ENCODE data around the gene POLR2L. TPM values are rescaled to one million over a fixed set of nuclear protein-coding genes. Genes with fewer than 3 reads are reported as not detected.

Gene POLR2L
- total and polyA plus RNA-seq, 2 donors (not counting 1 experiment from before 2014, with no cell fraction given) = 44.4 to 80.8 TPM

GRCh38 chr11:795634-796564 lies 46.4 kb downstream of the POLR2L start:
- Histone ChIP-seq H3K4me2 (replicated peaks; ENCODE audit: low read depth, low read length, poor library complexity, severe bottlenecking) (peak overlapping the region; percentile 99), H3K4me3 (ENCODE audit: control extremely low read depth in 1 of 5, extremely low read depth in 1 of 5, insufficient read depth in 1 of 5, low read depth in 2 of 5, low read length in 4 of 5) (peak overlapping the region; percentile 16 to 95 (median 93)), H2AFZ (ENCODE audit: insufficient read depth, low read depth, low read length, poor library complexity, severe bottlenecking) (peak overlapping the region; percentile 87), H3K79me2 (ENCODE audit: control insufficient read depth, insufficient read depth, low read length) (peaks cover 52% of the 10 kb centered on the region), H3K27me3 (replicated peaks in 1 of 4; ENCODE audit: control extremely low read depth in 1 of 4, control insufficient read depth in 3 of 4, insufficient read depth in 4 of 4, low read length in 3 of 4) (no peaks in the 10 kb centered on the region), H3K27ac (ENCODE audit: low read length in 2 of 2) (peak overlapping the region; percentile 83 to 93), H4K20me1 (ENCODE audit: control insufficient read depth, insufficient read depth, low read length, poor library complexity, severe bottlenecking) (peaks cover 65% of the 10 kb centered on the region), H3K36me3 (replicated peaks in 1 of 2; ENCODE audit: control extremely low read depth in 1 of 2, control insufficient read depth in 1 of 2, extremely low read depth in 1 of 2, insufficient read depth in 2 of 2, low read length in 1 of 2) (peaks cover 0 to 14% of the 10 kb centered on the region in 2 experiments), H3K9ac (ENCODE audit: low read length) (peak overlapping the region; percentile 89), H3K9me3 (ENCODE audit: control extremely low read depth in 1 of 3, control insufficient read depth in 2 of 3, insufficient read depth in 1 of 3, low read length in 2 of 3) (no peaks in the 10 kb centered on the region), H3K4me1 (ENCODE audit: control insufficient read depth in 2 of 2, insufficient read depth in 2 of 2, low read length in 2 of 2) (peaks cover 17 to 35% of the 10 kb centered on the region in 2 donors)
- Mint-ChIP-seq H3K9me3 (ENCODE audit: insufficient read depth) (no peaks in the 10 kb centered on the region), H3K27ac (peak overlapping the region; percentile 92), H3K4me3 (peak overlapping the region; percentile 95), H3K4me1 (peaks cover 20% of the 10 kb centered on the region), H3K27me3 (no peaks in the 10 kb centered on the region)
- intact Hi-C loops (cut with micrococcal nuclease) = loop anchor here (2.0 to 10.0 kb wide), 5 partner anchors 69 to 589 kb away; partner anchors contain the start of genes BET1L, HRAS, LRRC56 and PTDSS2
- 4% methylated on average over 11 of the region's 26 CpGs for WGBS (ENCODE audit: insufficient coverage)
- CTCF ChIA-PET = interaction anchor here (1.2 to 1.8 kb wide), 4 partner anchors 10 to 70 kb away, joined by 3 to 5 read pairs (median 4); partner anchors contain the start of gene PNPLA2
- POLR2A ChIA-PET = interaction anchor here (0.5 to 1.7 kb wide), 12 partner anchors 9 to 427 kb away, joined by 3 to 13 read pairs (median 4); partner anchors contain the start of genes CD151 and LRRC56
- ATAC-seq (ENCODE audit: low read depth) (peak; percentile 49), DNase-seq (peak; percentile 88)
- no peak for TF ChIP-seq CTCF (IDR thresholded peaks at IDR 0.05)
- no peak for TF ChIP-seq EZH2 (IDR thresholded peaks at IDR 0.05; ENCODE audit: borderline replicate concordance, insufficient read depth, low read depth, low read length, poor library complexity, severe bottlenecking)
